ENCODE results near the gene NT5E. TPM values are rescaled to one million over a fixed set of nuclear protein-coding genes. Genes with fewer than 3 reads are reported as not detected.

The NT5E gene
- total RNA-seq, 1 experiment from 2014 or later = 0.52 TPM

- Histone ChIP-seq H3K4me1 (ENCODE audit: insufficient read depth, low read length) (no peaks in the 10 kb centered on the region), H4K8ac (replicated peaks; ENCODE audit: insufficient read length, low read depth, low read length) (no peak overlapping the region), H2BK20ac (ENCODE audit: low read depth, low read length, poor library complexity, severe bottlenecking) (no peak overlapping the region), H2BK15ac (ENCODE audit: low read depth, low read length) (no peak overlapping the region), H3K56ac (ENCODE audit: insufficient read length, low read depth, low read length) (no peak overlapping the region), H3K9ac (ENCODE audit: extremely low read depth, insufficient read length, low read length) (no peak overlapping the region), H2AK5ac (ENCODE audit: insufficient read length, low read length) (no peak overlapping the region), H2BK120ac (ENCODE audit: low read depth, low read length, poor library complexity, severe bottlenecking) (no peak overlapping the region), H2BK12ac (ENCODE audit: insufficient read length, low read depth, low read length) (no peak overlapping the region), H3K4me2 (ENCODE audit: insufficient read depth, insufficient read length, low read length) (no peak overlapping the region), H4K20me1 (ENCODE audit: control insufficient read depth, insufficient read depth, insufficient read length) (no peaks in the 10 kb centered on the region), H3K14ac (ENCODE audit: insufficient read depth, low read length) (no peak overlapping the region), H3K27ac (ENCODE audit: insufficient read length, low read depth, low read length) (no peak overlapping the region), H3K9me3 (ENCODE audit: control insufficient read depth, low read depth, low read length) (no peaks in the 10 kb centered on the region), H3K18ac (ENCODE audit: insufficient read length, low read depth, low read length) (no peak overlapping the region), H3K27me3 (ENCODE audit: insufficient read depth, low read length) (no peaks in the 10 kb centered on the region), H3K23ac (ENCODE audit: insufficient read length, low read depth, low read length) (no peak overlapping the region), H3T11ph (ENCODE audit: low read length) (no peak overlapping the region), H2AFZ (ENCODE audit: low read length) (no peak overlapping the region), H2BK5ac (ENCODE audit: insufficient read length, low read length) (no peak overlapping the region), H3K79me2 (ENCODE audit: insufficient read depth, low read length) (no peaks in the 10 kb centered on the region), H3K79me1 (ENCODE audit: insufficient read depth, low read depth, low read length, poor library complexity, severe bottlenecking) (no peaks in the 10 kb centered on the region), H4K5ac (ENCODE audit: insufficient read length, low read depth, low read length) (no peak overlapping the region), H3K4ac (ENCODE audit: low read depth, low read length) (no peak overlapping the region), H3K23me2 (ENCODE audit: insufficient read length, low read depth, low read length, poor library complexity, severe bottlenecking) (no peaks in the 10 kb centered on the region), H4K91ac (ENCODE audit: insufficient read length, low read depth, low read length) (no peak overlapping the region)
- no peaks in the 10 kb centered on the region for H3K27me3 Mint-ChIP-seq (ENCODE audit: low read depth)
- TF ChIP-seq CTCF (conservative IDR thresholded peaks at IDR 0.05) = no peak
- peaks cover 22 to 23% of the 10 kb centered on the region in 2 experiments for H3K9me3 Mint-ChIP-seq
- H3K36me3 Mint-ChIP-seq (ENCODE audit: insufficient read depth in 1 of 3, low read depth in 3 of 3) = peaks cover 5 to 23% (median 10%) of the 10 kb centered on the region in 3 experiments; a peak in 6 of 7 replicates
- H3K4me1 Mint-ChIP-seq = no peaks in the 10 kb centered on the region
- DNase-seq = no peak
- H3K4me3 Mint-ChIP-seq = no peak overlapping the region
- WGBS (ENCODE audit: extremely low coverage, insufficient read length, low lambda C conversion rate) = no CpG with 5 or more reads among the region's 8 CpGs
- no peak overlapping the region for H3K27ac Mint-ChIP-seq
Measured at GRCh38 chr6:85496009-85496579, 46.2 kb downstream of the NT5E start.
